GM18873 (cell line): ENCODE results near the gene ALPK3.

Experiments used
- ATAC-seq: cut with Tn5 transposase; IDR thresholded peaks from one replicate; pipeline ENCODE4 v1.9.1; 2021; ENCODE audit warnings: mild to moderate bottlenecking, moderate library complexity, moderate number of reproducible peaks; ENCODE audit not compliant: unreplicated experiment, low FRiP score

Gene ALPK3

GRCh38 chr15:84816694-84817465 lies at the start of gene ALPK3:
TSS of gene ALPK3 (plus strand) at chr15:84817356. CDS start at chr15:84817453, 97 bp downstream.
- ATAC-seq = no peak

- ATAC-seq = no peak
Measured at GRCh38 chr15:84772031-84772430, 45.1 kb upstream of the ALPK3 start.

GRCh38 chr15:84772467-84772866 lies 44.7 kb upstream of the ALPK3 start:
- ATAC-seq = no peak

- ATAC-seq = no peak
Measured at GRCh38 chr15:84773716-84774115, 43.4 kb upstream of the ALPK3 start.

GRCh38 chr15:84775867-84776449 lies 41.2 kb upstream of the ALPK3 start:
- no peak for ATAC-seq

- ATAC-seq = no peak
Measured at GRCh38 chr15:84778194-84778593, 39.0 kb upstream of the ALPK3 start.

- ATAC-seq = no peak
Measured at GRCh38 chr15:84780492-84780891, 36.7 kb upstream of the ALPK3 start.

GRCh38 chr15:84781495-84781894 lies 35.7 kb upstream of the ALPK3 start:
- no peak for ATAC-seq

- ATAC-seq = no peak
Measured at GRCh38 chr15:84782346-84782745, 34.8 kb upstream of the ALPK3 start.

- no peak for ATAC-seq
Measured at GRCh38 chr15:84783493-84784251, 33.5 kb upstream of the ALPK3 start.

GRCh38 chr15:84784262-84784661 lies 32.9 kb upstream of the ALPK3 start:
- no peak for ATAC-seq

- ATAC-seq = no peak
Measured at GRCh38 chr15:84785053-84785452, 32.1 kb upstream of the ALPK3 start.

- no peak for ATAC-seq
Measured at GRCh38 chr15:84788500-84788899, 28.7 kb upstream of the ALPK3 start.

GRCh38 chr15:84789762-84790161 lies 27.4 kb upstream of the ALPK3 start:
- ATAC-seq = no peak

GRCh38 chr15:84790676-84791075 lies 26.5 kb upstream of the ALPK3 start:
- no peak for ATAC-seq

GRCh38 chr15:84791763-84792162 lies 25.4 kb upstream of the ALPK3 start:
- no peak for ATAC-seq

GRCh38 chr15:84793431-84794161 lies 23.6 kb upstream of the ALPK3 start:
- ATAC-seq = no peak

- no peak for ATAC-seq
Measured at GRCh38 chr15:84794162-84794547, 23.0 kb upstream of the ALPK3 start.

GRCh38 chr15:84795186-84795585 lies 22.0 kb upstream of the ALPK3 start:
- ATAC-seq = no peak

GRCh38 chr15:84797212-84797611 lies 19.9 kb upstream of the ALPK3 start:
- ATAC-seq = no peak

GRCh38 chr15:84797801-84798200 lies 19.4 kb upstream of the ALPK3 start:
- ATAC-seq = no peak
